K562 (cell line): ENCODE measurements around the gene PRKCSH. TPM values are rescaled to one million over a fixed set of nuclear protein-coding genes. Genes with fewer than 3 reads are reported as not detected.

Source experiments
- ASH1L ChIP-seq: fragments of 450-650 bp; IDR thresholded peaks from 2 replicates; pipeline ENCODE4 v1.6.1; 2018; ENCODE audit warnings: borderline replicate concordance, mild to moderate bottlenecking, low read depth; ENCODE audit not compliant: partially characterized antibody
- ATF3 ChIP-seq, 2 experiments: fragments of 450-650 bp in 1 of 2; sonication (generic) in 1 of 2; formaldehyde crosslinking in 1 of 2; IDR thresholded peaks in 1 of 2; conservative IDR thresholded peaks in 1 of 2; 2 replicates each; pipeline versions ENCODE4 v1.6.1 to v1.8.1; 2016 to 2023; ENCODE audit warnings: mild to moderate bottlenecking in 2 of 2, moderate library complexity in 2 of 2, inconsistent platforms in 1 of 2, missing genetic modification reagents in 1 of 2
- CBFA2T2 ChIP-seq: fragments of 450-650 bp; conservative IDR thresholded peaks from 2 replicates; pipeline ENCODE4 v1.6.1; 2017; ENCODE audit warnings: mild to moderate bottlenecking
- CTCF ChIP-seq, 3 experiments: IDR thresholded peaks in 2 of 3; conservative IDR thresholded peaks in 1 of 3; 2 replicates each; pipeline ENCODE4 v1.5.1; 2011 to 2012; ENCODE audit warnings: low read length in 3 of 3, mild to moderate bottlenecking in 3 of 3, control low read depth in 2 of 3, improper control_type of control experiment in 1 of 3, inconsistent platforms in 1 of 3, low read depth in 1 of 3, mixed read lengths in 1 of 3, moderate library complexity in 1 of 3; ENCODE audit not compliant: insufficient read depth in 2 of 3
- ESRRA ChIP-seq: fragments of 450-650 bp; IDR thresholded peaks from 2 replicates; pipeline ENCODE4 v1.6.1; 2014; ENCODE audit warnings: low read depth, mild to moderate bottlenecking, moderate library complexity, borderline replicate concordance
- ETS2 ChIP-seq: IDR thresholded peaks from 2 replicates; pipeline ENCODE4 v1.6.1; 2016; ENCODE audit warnings: borderline replicate concordance, missing genetic modification characterization, mild to moderate bottlenecking, moderate library complexity, missing compliant biosample characterization; ENCODE audit not compliant: poor library complexity, severe bottlenecking
- FOXA1 ChIP-seq: fragments of 450-650 bp; IDR thresholded peaks from 2 replicates; pipeline ENCODE4 v1.6.1; 2016; ENCODE audit warnings: mild to moderate bottlenecking, borderline replicate concordance
- GABPB2 ChIP-seq: fragments of 250-450 bp; sonication (Bioruptor Pico); conservative IDR thresholded peaks from 2 replicates; pipeline ENCODE4 v1.5.1; 2021; ENCODE audit warnings: mild to moderate bottlenecking
- GTF2B ChIP-seq: IDR thresholded peaks from 2 replicates; pipeline ENCODE4 v1.6.1; 2011; ENCODE audit not compliant: insufficient read length; ENCODE audit errors: extremely low read depth
- HNRNPH1 ChIP-seq: fragments of 200-400 bp; formaldehyde crosslinking; optimal IDR thresholded peaks from 2 replicates; pipeline ENCODE3; 2017; ENCODE audit warnings: low read depth, mild to moderate bottlenecking, low read length, moderate library complexity
- NR3C1 ChIP-seq: sonication (generic); formaldehyde crosslinking; IDR thresholded peaks from 2 replicates; pipeline ENCODE4 v1.8.1; 2022; ENCODE audit warnings: missing genetic modification reagents
- PHTF2 ChIP-seq: fragments of 250-450 bp; sonication (Bioruptor Pico); IDR thresholded peaks from 2 replicates; pipeline ENCODE4 v1.5.0; 2021; ENCODE audit warnings: mild to moderate bottlenecking
- PTRF ChIP-seq: fragments of 450-650 bp; IDR thresholded peaks from 2 replicates; pipeline ENCODE4 v1.6.1; 2016; ENCODE audit warnings: mild to moderate bottlenecking, missing genetic modification characterization, missing compliant biosample characterization
- RBBP5 ChIP-seq: fragments of 200-600 bp; sonication (generic); IDR thresholded peaks from 2 replicates; pipeline ENCODE4 v1.6.1; 2012; ENCODE audit warnings: borderline replicate concordance, mild to moderate bottlenecking, low read length, control low read depth, inconsistent platforms; ENCODE audit not compliant: insufficient read depth, poor library complexity, severe bottlenecking
- RBM39 ChIP-seq: fragments of 200-400 bp; formaldehyde crosslinking; optimal IDR thresholded peaks from 2 replicates; pipeline ENCODE3; 2018; ENCODE audit warnings: low read depth, low read length
- SIN3B ChIP-seq: fragments of 450-650 bp; IDR thresholded peaks from 2 replicates; pipeline ENCODE4 v1.6.1; 2017; ENCODE audit warnings: low read depth, mild to moderate bottlenecking, moderate library complexity
- TCF7L2 ChIP-seq: fragments of 150-350 bp; IDR thresholded peaks from 2 replicates; pipeline ENCODE4 v1.6.1; 2016; ENCODE audit warnings: low read depth, mild to moderate bottlenecking, low read length, moderate library complexity
- ZFPM2 ChIP-seq: fragments of 250-450 bp; sonication (Bioruptor Pico); IDR thresholded peaks from 2 replicates; pipeline ENCODE4 v1.5.1; 2022; ENCODE audit warnings: mild to moderate bottlenecking
- ZNF140 ChIP-seq: fragments of 250-450 bp; sonication (Bioruptor Pico); IDR thresholded peaks from 2 replicates; pipeline ENCODE4 v1.8.0; 2021; ENCODE audit warnings: moderate library complexity, mild to moderate bottlenecking, inconsistent platforms
- ZNF316 ChIP-seq: fragments of 450-650 bp; IDR thresholded peaks from 2 replicates; pipeline ENCODE4 v1.6.1; 2016
- ZNF655 ChIP-seq: fragments of 250-450 bp; sonication (Bioruptor Pico); IDR thresholded peaks from 2 replicates; pipeline ENCODE4 v1.5.0; 2021
- ZNF778 ChIP-seq: fragments of 450-650 bp; formaldehyde crosslinking; IDR thresholded peaks from 2 replicates; pipeline ENCODE4 v1.4.0; 2020; ENCODE audit warnings: mild to moderate bottlenecking, moderate library complexity
- polyA plus RNA-seq, 8 experiments: library from polyadenylated mRNA; depleted of rRNA in 4 of 8; stranded (reverse) in 5 of 8; unstranded in 3 of 8; fragments of >200 nt; fragmentation: Nextera tagmentation in 2 of 8; fragmentation: Illumina TruSeq in 1 of 8; extraction: Ambion mirVana in 2 of 8; extraction: Trizol in 1 of 8; gene quantifications; 2 replicates each; pipeline versions ENCODE4 v1.2.1 to v1.2.3, GENCODE V29; 2011 to 2014; ENCODE audit warnings: inconsistent platforms in 1 of 8, missing spikeins in 1 of 8
- total RNA-seq, 7 experiments: library from RNA; depleted of rRNA in 6 of 7; stranded (reverse); fragments of >200 nt in 6 of 7; fragmentation: Illumina TruSeq in 2 of 7; extraction: Trizol in 2 of 7; gene quantifications; 2 replicates each; pipeline versions ENCODE4 v1.2.1 to v1.2.3, GENCODE V29; 2011 to 2021; ENCODE audit warnings: low replicate concordance in 1 of 7

The PRKCSH gene
- total and polyA plus RNA-seq, 9 of the 15 experiments (the other 6 are each of a cell fraction or from before 2014, with no cell fraction given): 2.3 to 297 (median 48.1) TPM

DNA sequence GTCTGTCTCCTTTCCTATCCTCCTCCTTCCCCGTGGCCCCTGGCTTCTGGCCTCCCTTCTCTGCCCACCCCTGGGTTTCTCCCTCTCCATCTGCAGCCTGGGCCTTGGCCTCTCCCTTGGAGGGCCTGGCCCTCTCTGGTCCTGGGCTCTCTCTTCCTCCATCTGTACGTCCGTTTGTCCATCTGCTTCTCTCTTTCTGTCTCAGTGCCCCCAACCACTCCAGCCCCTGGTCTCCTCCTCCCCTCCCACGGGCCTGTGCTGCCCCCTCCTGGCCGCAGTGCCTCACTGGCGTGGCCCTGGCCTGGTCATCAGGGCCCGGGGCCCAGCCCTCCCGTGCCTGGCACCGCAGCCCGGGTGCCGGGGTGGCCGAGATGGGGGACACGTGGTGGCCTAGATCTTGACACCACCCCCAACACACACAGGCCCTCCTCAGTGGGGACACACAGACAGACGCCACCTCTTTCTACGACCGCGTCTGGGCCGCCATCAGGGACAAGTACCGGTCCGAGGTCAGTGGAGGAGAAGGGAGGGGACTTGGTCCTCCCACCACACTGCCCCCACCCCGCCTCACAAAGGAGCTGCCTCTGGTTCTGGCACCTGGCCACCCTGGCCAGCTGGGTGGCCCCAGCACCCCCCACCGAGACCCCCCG is 11.3 kb downstream of the PRKCSH start (continued):
- TF ChIP-seq PHTF2 (CRISPR knock-in tag): no peak
- no peak for TF ChIP-seq ETS2 (tag)
- no peak for TF ChIP-seq PTRF (tag)
- TF ChIP-seq ZNF316: no peak
- no peak for TF ChIP-seq GABPB2 (CRISPR knock-in tag)
- no peak for TF ChIP-seq ZNF778 (CRISPR knock-in tag)
- TF ChIP-seq RBBP5: no peak
- TF ChIP-seq ZFPM2: no peak
- no peak for TF ChIP-seq SIN3B
- TF ChIP-seq TCF7L2: no peak
- no peak for TF ChIP-seq CBFA2T2
- TF ChIP-seq ASH1L: no peak
- no peak for TF ChIP-seq FOXA1
- TF ChIP-seq ATF3 (IDR thresholded peaks at IDR 0.05): no peak
- no peak for TF ChIP-seq ATF3 (CRISPR knock-in tag; conservative IDR thresholded peaks at IDR 0.05)
- TF ChIP-seq ZNF655 (CRISPR knock-in tag): no peak
- no peak for TF ChIP-seq ZNF140 (CRISPR knock-in tag)
- peak; percentile 81 to 86 (median 86) for TF ChIP-seq CTCF (IDR thresholded peaks at IDR 0.05 in 2 of 3, conservative IDR thresholded peaks at IDR 0.05 in 1 of 3; ENCODE audit: insufficient read depth in 2 of 3, low read depth in 1 of 3, low read length in 3 of 3)
- TF ChIP-seq GTF2B: no peak
- no peak for TF ChIP-seq ESRRA
- TF ChIP-seq HNRNPH1: no peak
- TF ChIP-seq RBM39: no peak
- no peak for TF ChIP-seq NR3C1 (CRISPR knock-in tag)
